ENCODE results near the gene KRCC1.
"Not testable (repeated sequence)": the region's sequence is repeated elsewhere in the genome, so short reads cannot be mapped to it uniquely, and the experiment has no call there.

KRCC1 gene

GRCh38 chr2:87992569-87992968 lies 63.0 kb downstream of the KRCC1 start:
- not testable (repeated sequence) for H3K79me2 ChIP-seq (ENCODE audit: insufficient read depth, low read length); H3K9me3 ChIP-seq (ENCODE audit: insufficient read depth, low read depth, low read length)

GRCh38 chr2:87987473-87987872 lies 68.1 kb downstream of the KRCC1 start:
- H3K9me3 ChIP-seq (ENCODE audit: insufficient read depth, low read depth, low read length); H3K9me2 ChIP-seq (replicated peaks; ENCODE audit: low read depth, low read length); H3K4me1 ChIP-seq (ENCODE audit: insufficient read depth, low read length, poor library complexity, severe bottlenecking); H3F3A ChIP-seq (ENCODE audit: low read depth); H3K4me2 ChIP-seq (ENCODE audit: low read depth, low read length, poor library complexity, severe bottlenecking); H3K36me3 ChIP-seq (ENCODE audit: insufficient read depth, low read length); H3K27me3 ChIP-seq (ENCODE audit: insufficient read depth, low read length, poor library complexity, severe bottlenecking); H3K9ac ChIP-seq (ENCODE audit: low read depth, low read length, poor library complexity, severe bottlenecking); H2AFZ ChIP-seq (ENCODE audit: low read length); H3K4me3 ChIP-seq (ENCODE audit: low read length, poor library complexity, severe bottlenecking); H3K79me2 ChIP-seq (ENCODE audit: insufficient read depth, low read length); H4K20me1 ChIP-seq (ENCODE audit: insufficient read depth, low read length, poor library complexity, severe bottlenecking): not testable (repeated sequence)

More at GRCh38 chr2:87992569-87992968, 63.0 kb downstream of the KRCC1 start:
- H3F3A ChIP-seq (ENCODE audit: low read depth); H3K9me2 ChIP-seq (replicated peaks; ENCODE audit: low read depth, low read length); H3K27me3 ChIP-seq (ENCODE audit: insufficient read depth, low read length, poor library complexity, severe bottlenecking); H2AFZ ChIP-seq (ENCODE audit: low read length); H3K4me3 ChIP-seq (ENCODE audit: low read length, poor library complexity, severe bottlenecking); H3K4me2 ChIP-seq (ENCODE audit: low read depth, low read length, poor library complexity, severe bottlenecking); H4K20me1 ChIP-seq (ENCODE audit: insufficient read depth, low read length, poor library complexity, severe bottlenecking); H3K9ac ChIP-seq (ENCODE audit: low read depth, low read length, poor library complexity, severe bottlenecking); H3K4me1 ChIP-seq (ENCODE audit: insufficient read depth, low read length, poor library complexity, severe bottlenecking); H3K36me3 ChIP-seq (ENCODE audit: insufficient read depth, low read length): not testable (repeated sequence)

- not testable (repeated sequence) for H3K27me3 ChIP-seq (ENCODE audit: insufficient read depth, low read length, poor library complexity, severe bottlenecking); H3K79me2 ChIP-seq (ENCODE audit: insufficient read depth, low read length); H4K20me1 ChIP-seq (ENCODE audit: insufficient read depth, low read length, poor library complexity, severe bottlenecking); H2AFZ ChIP-seq (ENCODE audit: low read length); H3K4me3 ChIP-seq (ENCODE audit: low read length, poor library complexity, severe bottlenecking); H3K4me1 ChIP-seq (ENCODE audit: insufficient read depth, low read length, poor library complexity, severe bottlenecking); H3K9ac ChIP-seq (ENCODE audit: low read depth, low read length, poor library complexity, severe bottlenecking); H3K9me3 ChIP-seq (ENCODE audit: insufficient read depth, low read depth, low read length); H3F3A ChIP-seq (ENCODE audit: low read depth); H3K9me2 ChIP-seq (replicated peaks; ENCODE audit: low read depth, low read length); H3K4me2 ChIP-seq (ENCODE audit: low read depth, low read length, poor library complexity, severe bottlenecking); H3K36me3 ChIP-seq (ENCODE audit: insufficient read depth, low read length)
Measured at GRCh38 chr2:87985902-87986301, 69.7 kb downstream of the KRCC1 start.

GRCh38 chr2:87981182-87981581 lies 74.4 kb downstream of the KRCC1 start:
- not testable (repeated sequence) for H3K9ac ChIP-seq (ENCODE audit: low read depth, low read length, poor library complexity, severe bottlenecking); H3K27me3 ChIP-seq (ENCODE audit: insufficient read depth, low read length, poor library complexity, severe bottlenecking); H3K9me3 ChIP-seq (ENCODE audit: insufficient read depth, low read depth, low read length); H3K4me3 ChIP-seq (ENCODE audit: low read length, poor library complexity, severe bottlenecking); H3K4me1 ChIP-seq (ENCODE audit: insufficient read depth, low read length, poor library complexity, severe bottlenecking); H2AFZ ChIP-seq (ENCODE audit: low read length); H3F3A ChIP-seq (ENCODE audit: low read depth); H3K79me2 ChIP-seq (ENCODE audit: insufficient read depth, low read length); H3K4me2 ChIP-seq (ENCODE audit: low read depth, low read length, poor library complexity, severe bottlenecking); H4K20me1 ChIP-seq (ENCODE audit: insufficient read depth, low read length, poor library complexity, severe bottlenecking); H3K36me3 ChIP-seq (ENCODE audit: insufficient read depth, low read length); H3K9me2 ChIP-seq (replicated peaks; ENCODE audit: low read depth, low read length)
